GM18873 (cell line): ENCODE measurements around the gene TMEM108.

Experiments
- ATAC-seq: cut with Tn5 transposase; IDR thresholded peaks from one replicate; pipeline ENCODE4 v1.9.1; 2021; ENCODE audit warnings: mild to moderate bottlenecking, moderate library complexity, moderate number of reproducible peaks; ENCODE audit not compliant: unreplicated experiment, low FRiP score

The TMEM108 gene

DNA sequence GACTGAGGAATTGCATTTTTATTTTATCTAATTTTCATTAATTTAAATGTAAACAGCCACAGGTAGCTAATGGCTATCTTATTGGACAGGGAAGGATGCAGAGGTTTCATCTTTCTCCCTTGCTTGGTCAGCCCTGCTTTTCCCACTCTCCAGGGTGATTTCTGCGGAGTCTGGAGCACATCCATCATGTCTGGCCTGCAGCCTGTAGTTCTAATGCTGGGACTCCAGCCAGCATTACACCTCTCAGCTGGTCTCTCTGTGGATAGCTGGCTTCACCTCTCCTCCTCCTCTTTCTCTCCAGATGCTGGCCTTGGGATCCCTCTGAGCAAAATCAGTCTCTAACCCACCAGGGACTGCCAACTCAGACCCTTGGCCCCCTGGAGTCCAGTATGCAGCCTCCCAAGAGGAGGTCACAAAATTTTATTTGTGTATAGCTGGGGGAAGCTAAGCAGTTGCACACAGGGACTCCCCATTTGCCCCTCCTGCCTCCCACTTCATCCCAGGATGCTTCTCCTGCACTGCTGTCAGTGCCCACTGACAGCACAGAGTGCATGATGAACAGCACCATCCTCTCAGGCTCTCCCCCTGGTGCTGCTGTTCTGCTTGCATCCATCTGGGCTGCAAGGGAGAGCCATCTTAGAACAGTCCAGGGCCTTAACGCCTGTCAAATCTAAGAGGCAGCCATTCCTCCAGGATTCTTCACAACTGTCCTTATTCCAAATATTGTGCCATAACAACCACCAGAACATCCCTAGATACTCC is 363.4 kb downstream of the TMEM108 start:
- no peak for ATAC-seq

- no peak for ATAC-seq
Observed at GRCh38 chr3:133404920-133405319, 366.7 kb downstream of the TMEM108 start.

GRCh38 chr3:133408366-133408765 is 370.2 kb downstream of the TMEM108 start:
- ATAC-seq: no peak

DNA sequence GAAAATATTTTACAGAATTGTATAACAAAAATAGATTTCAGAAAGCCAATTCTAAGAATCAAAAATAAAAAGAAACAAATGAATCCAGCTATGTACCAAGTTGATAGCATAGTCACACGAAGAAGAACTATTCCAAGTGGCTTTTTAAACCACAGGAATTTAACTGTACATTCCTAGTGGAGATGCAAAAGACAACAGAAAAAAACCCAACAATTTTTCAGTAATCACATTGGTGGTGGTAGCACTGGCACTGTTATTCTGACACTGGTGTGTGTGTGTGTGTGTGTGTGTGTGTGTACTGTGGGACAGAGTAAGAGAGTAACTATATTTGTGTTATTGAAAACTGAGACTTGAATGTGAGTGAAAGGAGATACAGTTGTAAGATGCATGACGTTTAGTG is 370.8 kb downstream of the TMEM108 start:
- ATAC-seq: no peak

DNA sequence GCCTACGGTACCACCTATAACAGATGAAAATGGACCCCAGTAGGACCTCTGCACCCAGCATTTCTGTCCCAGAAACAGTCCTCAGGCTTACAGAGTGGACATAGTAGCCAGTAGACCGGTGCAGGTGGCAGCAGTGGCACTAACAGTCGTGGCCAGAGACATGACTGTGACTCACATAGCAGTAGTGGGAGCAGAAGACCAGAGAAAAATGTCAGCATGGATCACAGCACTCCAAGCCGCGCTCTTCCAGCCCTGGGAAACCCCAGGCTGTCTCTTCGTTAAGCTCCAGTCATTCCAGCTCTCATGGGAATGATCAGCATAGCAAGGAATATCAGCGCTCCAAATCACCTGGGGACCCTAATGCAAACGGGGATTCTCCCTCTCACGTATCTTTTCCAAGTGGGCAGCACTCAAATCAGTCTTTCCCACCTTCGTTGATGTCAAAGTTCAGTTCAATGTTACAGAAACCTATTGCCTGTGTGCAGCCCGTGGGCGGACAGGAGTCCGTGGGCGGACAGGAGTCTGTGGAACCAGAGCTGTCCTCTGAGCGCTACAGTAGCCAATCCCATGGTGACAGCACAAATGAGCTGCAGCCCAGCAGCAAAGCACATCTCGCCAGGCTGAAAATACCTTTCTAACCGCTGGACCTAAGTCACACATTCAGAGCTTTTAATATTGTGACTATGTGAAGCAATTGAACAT is 372.2 kb downstream of the TMEM108 start:
- no peak for ATAC-seq

DNA sequence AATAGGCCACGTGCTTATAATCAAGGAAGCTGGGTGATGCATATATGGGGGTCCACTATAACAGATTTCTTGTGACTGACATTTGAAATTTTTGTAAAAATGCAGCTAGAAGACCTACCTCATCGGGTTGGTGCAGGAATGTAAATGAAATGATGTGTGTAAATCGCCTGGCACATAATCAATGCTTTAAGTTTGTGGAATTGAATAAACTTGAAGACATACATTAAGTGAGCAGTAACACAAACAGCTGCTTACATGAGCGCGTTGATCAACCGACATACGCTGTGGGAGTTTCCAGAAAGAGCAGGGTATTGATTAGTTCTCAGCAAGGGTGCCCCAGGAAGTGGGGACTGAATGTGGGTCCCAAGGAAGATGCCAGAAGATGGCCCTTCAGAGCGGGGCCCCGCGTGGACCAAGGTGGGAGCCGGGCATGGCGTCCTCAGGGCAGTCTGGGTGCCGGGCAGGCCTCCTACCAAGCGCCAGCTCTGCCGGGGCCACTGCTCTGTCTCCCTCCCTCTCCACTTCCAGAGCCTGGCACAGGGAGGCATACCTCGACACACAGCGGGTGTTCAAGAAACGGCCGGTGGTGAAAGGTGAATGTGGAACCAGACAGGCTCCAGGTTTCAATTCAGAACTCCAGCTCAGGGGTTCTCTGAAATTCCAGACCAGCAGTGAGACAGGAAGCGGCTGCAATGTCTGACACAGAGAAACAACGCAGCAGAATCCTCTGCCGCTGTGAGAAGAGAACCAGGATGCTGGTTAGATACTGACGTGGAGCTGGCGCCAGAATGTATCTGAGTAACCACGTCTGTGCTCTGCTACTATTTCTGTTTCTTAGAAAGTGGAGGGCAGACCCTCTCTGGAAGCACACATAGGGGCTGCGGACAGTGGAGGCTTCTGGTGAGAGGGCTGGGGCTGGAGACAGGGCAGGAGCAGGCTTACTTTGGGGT is 374.3 kb downstream of the TMEM108 start:
- ATAC-seq: no peak

DNA sequence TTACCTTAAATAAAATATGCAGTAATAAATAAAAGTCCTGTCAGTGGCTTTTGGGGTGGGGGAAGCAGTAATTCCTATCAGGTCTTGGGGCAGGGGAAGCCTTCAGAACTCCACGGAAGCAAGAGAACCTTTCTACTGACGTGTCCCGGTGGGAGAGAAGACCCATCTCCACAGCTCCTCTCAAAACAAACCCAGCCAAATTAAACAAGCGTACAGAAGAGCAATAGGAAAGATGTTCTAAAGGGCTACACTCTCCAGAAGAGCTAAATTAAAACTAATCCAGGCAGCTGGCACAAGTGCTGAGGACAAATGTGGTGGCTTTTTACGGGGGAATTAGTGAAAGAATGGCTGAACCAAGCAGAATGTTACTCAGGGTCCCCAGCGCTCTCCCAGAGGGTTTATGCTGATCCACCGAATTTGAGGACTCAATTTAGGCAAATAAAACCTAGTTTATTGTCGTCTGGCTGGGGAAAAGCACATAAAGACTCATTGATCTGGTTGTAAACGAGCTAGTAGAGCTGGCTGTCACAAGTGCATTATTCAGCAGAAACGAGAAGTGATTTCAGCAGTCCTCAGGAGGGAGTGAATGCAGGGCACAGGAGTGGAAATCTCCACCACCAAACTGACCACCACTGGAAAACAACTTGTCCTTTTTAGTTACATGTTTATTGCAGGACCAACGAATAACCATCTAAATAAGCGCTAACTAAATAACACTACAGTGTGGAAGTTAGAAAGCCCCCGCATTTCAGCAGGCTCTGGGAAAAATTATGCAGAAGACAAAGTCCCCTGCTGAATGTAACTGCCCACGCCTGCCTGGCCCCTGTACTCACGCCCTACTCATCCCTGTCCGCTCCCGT is 375.2 kb downstream of the TMEM108 start:
- ATAC-seq: no peak

DNA sequence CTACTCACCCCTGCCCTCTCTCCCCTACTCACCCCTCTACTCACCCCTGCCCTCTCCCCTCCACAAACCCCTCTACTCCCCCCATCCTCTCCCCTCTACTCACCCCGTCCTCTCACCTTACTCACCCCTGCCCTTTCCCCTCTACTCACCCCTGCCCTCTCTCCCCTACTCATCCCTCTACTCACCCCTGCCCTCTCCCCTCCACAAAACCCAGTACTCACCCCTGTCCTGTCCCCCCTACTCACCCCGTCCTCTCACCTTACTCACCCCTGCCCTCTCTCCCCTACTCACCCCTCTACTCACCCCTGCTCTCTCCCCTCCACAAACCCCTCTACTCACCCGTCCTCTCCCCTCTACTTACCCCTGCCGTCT is 375.8 kb downstream of the TMEM108 start:
- ATAC-seq: no peak

GRCh38 chr3:133418361-133418760 is 380.2 kb downstream of the TMEM108 start:
- no peak for ATAC-seq

- no peak for ATAC-seq
Observed at GRCh38 chr3:133419151-133419909, 381.1 kb downstream of the TMEM108 start.

DNA sequence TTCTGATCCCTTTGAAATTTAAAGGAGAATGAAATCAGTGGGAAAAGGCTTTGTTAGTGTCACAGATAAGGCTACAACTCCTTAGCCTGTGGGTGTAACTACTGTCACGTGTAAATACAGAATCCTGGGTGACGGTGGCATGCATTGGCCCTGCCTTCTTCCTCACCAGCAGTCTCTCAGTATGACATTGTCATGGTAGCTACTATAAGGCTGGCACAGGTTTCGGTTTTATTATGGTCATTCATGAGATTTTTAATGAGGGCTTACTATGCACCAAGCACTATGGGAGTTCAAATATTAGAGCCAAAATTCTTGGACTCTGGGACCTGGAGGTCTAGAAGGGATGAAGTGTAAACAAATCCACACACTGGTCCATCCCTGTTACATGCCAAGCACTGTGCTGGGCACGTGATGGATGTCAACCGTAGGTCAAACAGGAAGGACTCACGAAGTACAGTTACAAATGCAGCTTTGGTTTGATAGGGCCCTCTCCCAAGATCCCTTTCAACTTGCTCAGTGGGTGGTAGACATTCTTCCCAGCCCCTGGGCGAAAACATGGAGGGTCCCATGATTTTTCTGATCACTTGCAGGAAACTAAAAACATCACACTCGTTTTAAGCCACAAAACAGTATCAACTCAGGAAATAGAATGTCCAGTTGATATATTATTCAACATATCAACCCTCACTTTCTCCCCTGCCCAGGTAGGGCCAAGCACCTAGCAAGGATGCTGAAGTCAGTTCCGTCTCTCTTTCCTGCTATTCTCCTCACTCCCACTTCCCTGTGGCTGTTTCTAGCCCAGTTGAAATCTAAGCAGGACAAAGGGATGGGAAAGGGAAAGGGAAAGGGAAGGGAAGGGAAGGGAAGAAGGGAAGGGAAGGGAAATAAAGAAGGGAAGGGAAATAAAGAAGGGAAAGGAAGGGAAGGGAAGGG is 387.0 kb downstream of the TMEM108 start:
- peak; percentile 62 for ATAC-seq

DNA sequence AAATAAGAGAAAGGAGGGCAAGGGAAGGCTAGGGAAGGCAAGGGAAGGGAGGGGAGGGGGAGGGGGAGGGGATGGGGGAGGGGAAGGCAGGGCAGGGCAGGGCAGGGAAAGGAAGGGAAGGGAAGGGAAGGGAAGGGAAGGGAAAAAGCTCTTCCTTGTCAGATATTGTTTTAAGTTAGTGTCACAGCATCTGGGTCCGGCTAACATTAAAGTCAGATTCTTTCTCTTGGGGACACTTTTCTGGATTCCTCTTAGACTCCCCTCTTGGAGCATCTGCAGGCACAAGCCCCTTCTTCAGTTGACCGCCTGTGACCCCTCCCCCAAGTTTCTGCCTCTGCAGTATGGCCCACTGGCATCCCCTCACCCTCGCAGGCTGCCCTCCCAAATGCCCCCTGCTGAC is 387.7 kb downstream of the TMEM108 start:
- no peak for ATAC-seq

GRCh38 chr3:133426721-133427120 is 388.5 kb downstream of the TMEM108 start:
- no peak for ATAC-seq

- ATAC-seq: no peak
Observed at GRCh38 chr3:133428552-133428951, 390.4 kb downstream of the TMEM108 start.

DNA sequence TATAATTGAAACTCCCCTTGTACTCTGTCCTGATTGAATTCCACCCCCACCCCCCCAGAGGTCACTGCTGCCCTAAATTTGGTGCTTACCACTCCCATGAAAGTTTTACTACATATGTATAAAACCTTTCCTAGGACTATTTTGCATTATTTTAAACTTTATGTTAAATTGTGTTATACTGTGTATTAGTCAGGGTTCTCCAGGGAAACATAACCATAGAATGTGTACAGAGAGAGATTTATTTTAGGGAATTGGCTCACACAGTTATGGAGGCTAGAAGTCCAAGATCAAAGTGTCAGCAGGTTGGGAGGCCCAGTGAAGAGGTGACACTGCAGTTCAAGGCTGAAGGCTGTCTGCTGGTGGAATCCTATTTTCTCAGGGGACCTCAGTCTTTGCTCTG is 390.9 kb downstream of the TMEM108 start:
- ATAC-seq: no peak

GRCh38 chr3:133439563-133439962 is 401.4 kb downstream of the TMEM108 start:
- no peak for ATAC-seq

- no peak for ATAC-seq
Observed at GRCh38 chr3:133440652-133441051, 402.5 kb downstream of the TMEM108 start.

DNA sequence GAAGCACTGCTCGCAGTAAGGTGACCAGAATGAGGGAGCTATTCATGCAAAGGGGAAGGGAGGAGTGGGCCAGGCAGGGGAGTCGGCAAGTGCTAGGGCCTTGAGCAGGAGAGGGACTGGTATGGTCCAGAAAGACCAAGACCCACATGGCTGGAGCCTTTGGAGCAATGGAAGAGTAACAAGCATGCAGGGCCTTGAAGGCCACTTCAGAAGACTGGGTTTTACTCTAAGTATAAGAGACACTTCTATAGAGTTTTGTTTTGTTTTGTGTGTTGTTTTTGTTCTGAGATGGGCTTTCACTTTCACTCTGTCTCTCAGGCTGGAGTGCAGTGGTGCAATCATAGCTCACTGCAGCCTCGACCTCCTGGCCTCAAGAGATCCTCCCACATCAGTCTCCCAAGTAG is 403.7 kb downstream of the TMEM108 start:
- ATAC-seq: peak; percentile 63
